ENCODE results near the gene SPHK1.

- TF ChIP-seq POLR2A (IDR thresholded peaks at IDR 0.05; ENCODE audit: low read depth, low read length) (no peak), POLR2AphosphoS5 (IDR thresholded peaks at IDR 0.05; ENCODE audit: low read depth, low read length) (no peak), TAF1 (IDR thresholded peaks at IDR 0.05; ENCODE audit: low read depth, low read length) (no peak)
Measured at GRCh38 chr17:76351526-76352071, 32.8 kb upstream of the SPHK1 start.
